ENCODE measurements around the gene KDSR. TPM values are rescaled to one million over a fixed set of nuclear protein-coding genes. Genes with fewer than 3 reads are reported as not detected.

KDSR gene
- total and polyA plus RNA-seq, 8 donors: 6.4 to 199 (median 11.6) TPM

GRCh38 chr18:63321291-63321690, 45.7 kb downstream of the KDSR start:
- Histone ChIP-seq H3K4me3 (peak overlapping the region in 2 of 4 donors; percentile 68 to 85), H3K27me3 (peaks cover 0 to 22% (median 9%) of the 10 kb centered on the region in 3 donors), H3K4me1 (peaks cover 6 to 46% (median 39%) of the 10 kb centered on the region in 4 donors), H3K36me3 (no peaks in the 10 kb centered on the region), H3K9me3 (no peaks in the 10 kb centered on the region), H3K27ac (peak overlapping the region in 3 of 5 donors; percentile 73 to 92 (median 88))
- intact Hi-C loops (cut with DNase I; ENCODE audit: low total_unique reads): loop anchor here (5.0 kb wide), 1 partner anchor 304 kb away; no protein-coding TSS in a partner anchor
- TF ChIP-seq EP300 (IDR thresholded peaks at IDR 0.05): no peak
- TF ChIP-seq, protein P1, sequence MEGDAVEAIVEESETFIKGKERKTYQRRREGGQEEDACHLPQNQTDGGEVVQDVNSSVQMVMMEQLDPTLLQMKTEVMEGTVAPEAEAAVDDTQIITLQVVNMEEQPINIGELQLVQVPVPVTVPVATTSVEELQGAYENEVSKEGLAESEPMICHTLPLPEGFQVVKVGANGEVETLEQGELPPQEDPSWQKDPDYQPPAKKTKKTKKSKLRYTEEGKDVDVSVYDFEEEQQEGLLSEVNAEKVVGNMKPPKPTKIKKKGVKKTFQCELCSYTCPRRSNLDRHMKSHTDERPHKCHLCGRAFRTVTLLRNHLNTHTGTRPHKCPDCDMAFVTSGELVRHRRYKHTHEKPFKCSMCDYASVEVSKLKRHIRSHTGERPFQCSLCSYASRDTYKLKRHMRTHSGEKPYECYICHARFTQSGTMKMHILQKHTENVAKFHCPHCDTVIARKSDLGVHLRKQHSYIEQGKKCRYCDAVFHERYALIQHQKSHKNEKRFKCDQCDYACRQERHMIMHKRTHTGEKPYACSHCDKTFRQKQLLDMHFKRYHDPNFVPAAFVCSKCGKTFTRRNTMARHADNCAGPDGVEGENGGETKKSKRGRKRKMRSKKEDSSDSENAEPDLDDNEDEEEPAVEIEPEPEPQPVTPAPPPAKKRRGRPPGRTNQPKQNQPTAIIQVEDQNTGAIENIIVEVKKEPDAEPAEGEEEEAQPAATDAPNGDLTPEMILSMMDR (IDR thresholded peaks at IDR 0.05): no peak
- TF ChIP-seq POLR2AphosphoS5 (IDR thresholded peaks at IDR 0.05): no peak
- TF ChIP-seq POLR2A (IDR thresholded peaks at IDR 0.05): no peak
- no peak for DNase-seq
- WGBS, 5 donors: 67 to 80% (median 77%) methylated on average over 9 of the region's 9 CpGs

DNA sequence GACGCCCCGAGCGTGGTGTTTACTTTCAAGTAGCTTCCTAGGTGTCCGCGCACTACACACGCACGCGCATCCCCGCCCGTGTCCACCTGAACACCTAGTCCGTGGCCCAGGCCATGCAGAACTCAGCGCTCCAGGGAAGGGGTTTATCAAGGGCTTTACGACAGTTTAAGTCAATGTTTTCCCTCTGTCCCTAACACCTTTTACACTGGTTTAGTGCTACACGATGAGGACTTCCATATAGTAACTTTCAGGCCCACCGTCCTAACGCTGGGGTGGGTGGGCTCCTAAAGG, 46.1 kb downstream of the KDSR start:
- DNase-seq: peak in 1 of 2 donors; percentile 31
- intact Hi-C loops (cut with DNase I; ENCODE audit: low total_unique reads): loop anchor here (5.0 kb wide), 1 partner anchor 304 kb away; no protein-coding TSS in a partner anchor
- Histone ChIP-seq H3K9me3 (no peaks in the 10 kb centered on the region), H3K4me3 (peak overlapping the region; percentile 68 to 85 (median 70)), H3K27me3 (peaks cover 0 to 22% (median 9%) of the 10 kb centered on the region in 3 donors), H3K4me1 (peaks cover 6 to 49% (median 40%) of the 10 kb centered on the region in 4 donors), H3K27ac (peak overlapping the region; percentile 56 to 92 (median 74)), H3K36me3 (no peaks in the 10 kb centered on the region)
- WGBS, 5 donors: 22 to 39% (median 28%) methylated on average over 5 to 16 of the region's 16 CpGs
- no peak for TF ChIP-seq EP300 (IDR thresholded peaks at IDR 0.05)
- TF ChIP-seq POLR2AphosphoS5 (IDR thresholded peaks at IDR 0.05): no peak

DNA sequence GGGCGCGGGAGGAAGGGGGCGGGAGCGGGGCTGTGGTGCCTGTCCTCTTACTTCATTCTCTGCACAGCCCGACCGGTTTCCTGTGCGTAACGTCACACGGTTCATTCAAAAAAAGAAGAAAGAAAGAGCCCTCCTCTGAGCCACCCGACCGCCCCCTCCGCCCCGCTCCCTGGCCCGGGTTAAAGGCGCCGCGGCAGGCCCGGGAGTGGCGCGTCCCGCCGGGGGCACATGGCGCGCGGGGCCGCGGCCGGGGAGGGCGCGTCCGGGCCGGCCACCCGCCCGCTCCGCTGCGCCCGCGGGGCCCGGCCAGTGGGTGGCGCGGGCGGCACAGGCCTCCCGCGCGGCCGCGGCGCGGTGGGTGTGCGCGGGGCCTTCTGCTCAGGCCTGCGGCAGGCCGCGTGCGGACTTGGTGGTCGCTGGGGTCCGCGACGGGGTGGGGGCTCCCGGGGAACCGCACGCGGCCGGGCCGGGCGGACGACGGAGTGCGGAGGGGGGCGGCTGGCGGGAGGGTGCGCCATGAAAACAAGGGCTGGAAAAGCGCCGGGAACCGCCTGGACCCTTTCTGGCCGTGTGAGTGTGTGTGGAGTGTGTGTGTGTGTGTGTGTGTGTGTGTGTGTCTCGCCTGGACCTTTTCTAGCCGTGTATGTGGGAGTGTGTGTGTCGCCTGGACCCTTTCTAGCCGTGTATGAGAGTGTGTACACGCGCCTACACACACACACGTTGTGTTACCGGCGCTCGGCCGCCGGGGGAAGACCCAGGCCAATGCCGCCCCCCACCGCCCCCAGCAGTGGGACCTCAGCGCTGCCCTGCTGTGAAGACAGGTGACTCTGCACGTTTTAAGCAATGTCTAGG, 46.7 kb downstream of the KDSR start:
- peak; percentile 75 to 95 for DNase-seq
- 0 to 2% (median 1%) methylated on average over 24 to 90 of the region's 92 CpGs for WGBS, 5 donors
- peaks cover 6 to 54% (median 43%) of the 10 kb centered on the region in 4 donors for H3K4me1 ChIP-seq
- H3K27ac ChIP-seq: peak overlapping the region; percentile 56 to 92 (median 74)
- H3K27me3 ChIP-seq: peaks cover 0 to 22% (median 9%) of the 10 kb centered on the region in 3 donors
- intact Hi-C loops (cut with DNase I; ENCODE audit: low total_unique reads): loop anchor here (5.0 kb wide), 1 partner anchor 303 kb away; no protein-coding TSS in a partner anchor
- peak overlapping the region; percentile 68 to 85 (median 70) for H3K4me3 ChIP-seq
- H3K9me3 ChIP-seq: no peaks in the 10 kb centered on the region
- TF ChIP-seq POLR2AphosphoS5 (IDR thresholded peaks at IDR 0.05) (no peak), EP300 (IDR thresholded peaks at IDR 0.05) (no peak), POLR2A (IDR thresholded peaks at IDR 0.05) (no peak)
- TF ChIP-seq, protein P1 (IDR thresholded peaks at IDR 0.05): no peak
- H3K36me3 ChIP-seq: no peaks in the 10 kb centered on the region

GRCh38 chr18:63319383-63320122, 47.5 kb downstream of the KDSR start, which contains the start of gene BCL2:
Gene BCL2, minus strand, starts transcription at chr18:63319769.
- peaks cover 0 to 22% (median 9%) of the 10 kb centered on the region in 3 donors for H3K27me3 ChIP-seq
- H3K4me3 ChIP-seq: peak within 1 kb of the TSS; percentile 68 to 85 (median 70)
- no peaks in the 10 kb centered on the region for H3K36me3 ChIP-seq
- TF ChIP-seq EP300 (IDR thresholded peaks at IDR 0.05) (no peak), POLR2AphosphoS5 (IDR thresholded peaks at IDR 0.05) (no peak), POLR2A (IDR thresholded peaks at IDR 0.05) (no peak)
- TF ChIP-seq, protein P1 (IDR thresholded peaks at IDR 0.05): no peak
- intact Hi-C loops (cut with DNase I; ENCODE audit: low total_unique reads): loop anchor here (5.0 kb wide), 1 partner anchor 302 kb away; no protein-coding TSS in a partner anchor
- peak within 1 kb of the TSS; percentile 74 to 92 (median 85) for H3K27ac ChIP-seq
- peaks cover 6 to 62% (median 47%) of the 10 kb centered on the region in 4 donors for H3K4me1 ChIP-seq
- no peak for DNase-seq
- 0 to 1% (median 1%) methylated on average over 34 to 78 of the region's 78 CpGs for WGBS, 5 donors
- no peaks in the 10 kb centered on the region for H3K9me3 ChIP-seq

Measured in stomach (tissue), 9 donors.